ENCODE measurements around the gene MANF.

The MANF gene

GRCh38 chr3:51378065-51378464, 7.0 kb upstream of the MANF start:
- TF ChIP-seq SIN3A (IDR thresholded peaks at IDR 0.05; ENCODE audit: borderline replicate concordance, insufficient read depth, low read length): no peak
- no peak for TF ChIP-seq POLR2AphosphoS5 (IDR thresholded peaks at IDR 0.05; ENCODE audit: low read depth, low read length)
- no peak for TF ChIP-seq FOXP2 (optimal IDR thresholded peaks at IDR 0.05; ENCODE audit: borderline replicate concordance, extremely low read depth, extremely low read length, insufficient read depth)
- TF ChIP-seq, protein P1, sequence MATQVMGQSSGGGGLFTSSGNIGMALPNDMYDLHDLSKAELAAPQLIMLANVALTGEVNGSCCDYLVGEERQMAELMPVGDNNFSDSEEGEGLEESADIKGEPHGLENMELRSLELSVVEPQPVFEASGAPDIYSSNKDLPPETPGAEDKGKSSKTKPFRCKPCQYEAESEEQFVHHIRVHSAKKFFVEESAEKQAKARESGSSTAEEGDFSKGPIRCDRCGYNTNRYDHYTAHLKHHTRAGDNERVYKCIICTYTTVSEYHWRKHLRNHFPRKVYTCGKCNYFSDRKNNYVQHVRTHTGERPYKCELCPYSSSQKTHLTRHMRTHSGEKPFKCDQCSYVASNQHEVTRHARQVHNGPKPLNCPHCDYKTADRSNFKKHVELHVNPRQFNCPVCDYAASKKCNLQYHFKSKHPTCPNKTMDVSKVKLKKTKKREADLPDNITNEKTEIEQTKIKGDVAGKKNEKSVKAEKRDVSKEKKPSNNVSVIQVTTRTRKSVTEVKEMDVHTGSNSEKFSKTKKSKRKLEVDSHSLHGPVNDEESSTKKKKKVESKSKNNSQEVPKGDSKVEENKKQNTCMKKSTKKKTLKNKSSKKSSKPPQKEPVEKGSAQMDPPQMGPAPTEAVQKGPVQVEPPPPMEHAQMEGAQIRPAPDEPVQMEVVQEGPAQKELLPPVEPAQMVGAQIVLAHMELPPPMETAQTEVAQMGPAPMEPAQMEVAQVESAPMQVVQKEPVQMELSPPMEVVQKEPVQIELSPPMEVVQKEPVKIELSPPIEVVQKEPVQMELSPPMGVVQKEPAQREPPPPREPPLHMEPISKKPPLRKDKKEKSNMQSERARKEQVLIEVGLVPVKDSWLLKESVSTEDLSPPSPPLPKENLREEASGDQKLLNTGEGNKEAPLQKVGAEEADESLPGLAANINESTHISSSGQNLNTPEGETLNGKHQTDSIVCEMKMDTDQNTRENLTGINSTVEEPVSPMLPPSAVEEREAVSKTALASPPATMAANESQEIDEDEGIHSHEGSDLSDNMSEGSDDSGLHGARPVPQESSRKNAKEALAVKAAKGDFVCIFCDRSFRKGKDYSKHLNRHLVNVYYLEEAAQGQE (IDR thresholded peaks at IDR 0.05; ENCODE audit: insufficient read depth in 1 of 2, low read depth in 2 of 2, low read length in 2 of 2): no peak
- no peak for TF ChIP-seq TAF1 (IDR thresholded peaks at IDR 0.05; ENCODE audit: borderline replicate concordance, insufficient read depth, low read length)

GRCh38 chr3:51378726-51379125, 6.4 kb upstream of the MANF start:
- TF ChIP-seq SIN3A (IDR thresholded peaks at IDR 0.05; ENCODE audit: borderline replicate concordance, insufficient read depth, low read length): no peak
- TF ChIP-seq FOXP2 (optimal IDR thresholded peaks at IDR 0.05; ENCODE audit: borderline replicate concordance, extremely low read depth, extremely low read length, insufficient read depth): no peak
- TF ChIP-seq POLR2AphosphoS5 (IDR thresholded peaks at IDR 0.05; ENCODE audit: low read depth, low read length): no peak
- TF ChIP-seq, protein P1 (IDR thresholded peaks at IDR 0.05; ENCODE audit: insufficient read depth in 1 of 2, low read depth in 2 of 2, low read length in 2 of 2): no peak
- TF ChIP-seq TAF1 (IDR thresholded peaks at IDR 0.05; ENCODE audit: borderline replicate concordance, insufficient read depth, low read length): no peak

DNA sequence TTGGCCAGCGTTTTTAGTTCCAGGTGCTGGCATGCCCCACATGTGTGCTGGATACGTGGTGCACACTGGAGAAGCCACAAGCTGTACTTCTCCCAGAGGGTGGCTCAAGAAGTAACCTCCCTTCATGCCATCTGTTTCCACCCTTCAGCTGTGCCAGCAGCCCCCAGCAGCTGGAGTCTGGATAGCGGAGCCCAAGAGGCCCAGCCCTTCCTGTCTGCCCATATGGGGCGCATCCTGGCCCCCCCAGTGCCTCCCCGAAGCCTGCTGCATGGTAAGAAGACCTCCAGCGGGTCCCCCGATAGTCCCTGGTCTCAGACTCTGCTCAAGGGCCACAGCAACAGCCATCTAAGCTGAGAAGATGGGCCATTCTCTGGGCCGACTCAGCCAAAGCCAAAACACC, 5.8 kb upstream of the MANF start:
- TF ChIP-seq, protein P1 (IDR thresholded peaks at IDR 0.05; ENCODE audit: insufficient read depth in 1 of 2, low read depth in 2 of 2, low read length in 2 of 2): no peak
- TF ChIP-seq FOXP2 (optimal IDR thresholded peaks at IDR 0.05; ENCODE audit: borderline replicate concordance, extremely low read depth, extremely low read length, insufficient read depth) (no peak), TAF1 (IDR thresholded peaks at IDR 0.05; ENCODE audit: borderline replicate concordance, insufficient read depth, low read length) (no peak), POLR2AphosphoS5 (IDR thresholded peaks at IDR 0.05; ENCODE audit: low read depth, low read length) (no peak), SIN3A (IDR thresholded peaks at IDR 0.05; ENCODE audit: borderline replicate concordance, insufficient read depth, low read length) (no peak)

- no peak for TF ChIP-seq SIN3A (IDR thresholded peaks at IDR 0.05; ENCODE audit: borderline replicate concordance, insufficient read depth, low read length)
- TF ChIP-seq, protein P1 (IDR thresholded peaks at IDR 0.05; ENCODE audit: insufficient read depth in 1 of 2, low read depth in 2 of 2, low read length in 2 of 2): no peak
Measured at GRCh38 chr3:51379746-51380455, 5.2 kb upstream of the MANF start.

All from PFSK-1 (cell line).